ENCODE data around the gene RBM22. TPM values are rescaled to one million over a fixed set of nuclear protein-coding genes. Genes with fewer than 3 reads are reported as not detected.

RBM22 gene
- total RNA-seq, 1 donor from 2014 or later, result 39.3 TPM

DNA sequence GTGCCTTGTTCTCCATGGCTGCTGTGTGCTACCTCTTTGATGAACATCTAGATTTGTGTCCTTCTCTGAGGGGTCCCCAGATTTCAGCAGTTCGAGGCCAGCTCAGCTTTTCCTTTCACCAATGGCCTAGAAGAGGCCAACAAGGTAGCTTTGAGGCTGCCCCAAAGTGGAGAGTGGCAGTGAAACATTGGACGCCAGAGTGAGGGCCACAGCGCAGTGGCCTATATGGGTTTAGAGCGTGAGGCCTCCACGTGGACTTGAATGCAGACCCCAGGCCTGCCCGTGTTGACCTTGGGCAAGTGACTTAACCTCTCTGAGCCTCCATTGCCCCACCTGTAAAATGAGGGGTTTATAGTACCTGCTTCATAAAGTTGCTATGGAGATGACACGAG lies 28.0 kb downstream of the RBM22 start:
- no peak overlapping the region for H3K27ac Mint-ChIP-seq (ENCODE audit: unreplicated experiment)
- TF ChIP-seq, protein P1, sequence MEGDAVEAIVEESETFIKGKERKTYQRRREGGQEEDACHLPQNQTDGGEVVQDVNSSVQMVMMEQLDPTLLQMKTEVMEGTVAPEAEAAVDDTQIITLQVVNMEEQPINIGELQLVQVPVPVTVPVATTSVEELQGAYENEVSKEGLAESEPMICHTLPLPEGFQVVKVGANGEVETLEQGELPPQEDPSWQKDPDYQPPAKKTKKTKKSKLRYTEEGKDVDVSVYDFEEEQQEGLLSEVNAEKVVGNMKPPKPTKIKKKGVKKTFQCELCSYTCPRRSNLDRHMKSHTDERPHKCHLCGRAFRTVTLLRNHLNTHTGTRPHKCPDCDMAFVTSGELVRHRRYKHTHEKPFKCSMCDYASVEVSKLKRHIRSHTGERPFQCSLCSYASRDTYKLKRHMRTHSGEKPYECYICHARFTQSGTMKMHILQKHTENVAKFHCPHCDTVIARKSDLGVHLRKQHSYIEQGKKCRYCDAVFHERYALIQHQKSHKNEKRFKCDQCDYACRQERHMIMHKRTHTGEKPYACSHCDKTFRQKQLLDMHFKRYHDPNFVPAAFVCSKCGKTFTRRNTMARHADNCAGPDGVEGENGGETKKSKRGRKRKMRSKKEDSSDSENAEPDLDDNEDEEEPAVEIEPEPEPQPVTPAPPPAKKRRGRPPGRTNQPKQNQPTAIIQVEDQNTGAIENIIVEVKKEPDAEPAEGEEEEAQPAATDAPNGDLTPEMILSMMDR (IDR thresholded peaks at IDR 0.05; ENCODE audit: partially characterized antibody, unreplicated experiment), result no peak
- H3K9me3 Mint-ChIP-seq (ENCODE audit: unreplicated experiment), result no peaks in the 10 kb centered on the region
- no peaks in the 10 kb centered on the region for H3K36me3 Mint-ChIP-seq (ENCODE audit: unreplicated experiment)
- peaks cover 1% of the 10 kb centered on the region for H3K4me1 Mint-ChIP-seq (ENCODE audit: low read depth, unreplicated experiment)
- H3K27me3 Mint-ChIP-seq (ENCODE audit: unreplicated experiment), result peaks cover 2% of the 10 kb centered on the region
- no peak for DNase-seq
- no peak overlapping the region for H3K4me3 Mint-ChIP-seq (ENCODE audit: unreplicated experiment)

- Mint-ChIP-seq H3K4me3 (ENCODE audit: unreplicated experiment) (peak overlapping the region; percentile 81), H3K9me3 (ENCODE audit: unreplicated experiment) (no peaks in the 10 kb centered on the region), H3K27ac (ENCODE audit: unreplicated experiment) (no peak overlapping the region), H3K27me3 (ENCODE audit: unreplicated experiment) (peaks cover 2% of the 10 kb centered on the region), H3K36me3 (ENCODE audit: unreplicated experiment) (no peaks in the 10 kb centered on the region), H3K4me1 (ENCODE audit: low read depth, unreplicated experiment) (peaks cover 1% of the 10 kb centered on the region)
- DNase-seq, result no peak
- TF ChIP-seq, protein P1 (IDR thresholded peaks at IDR 0.05; ENCODE audit: partially characterized antibody, unreplicated experiment), result no peak
Measured at GRCh38 chr5:150672237-150672883, 28.5 kb downstream of the RBM22 start.

- Mint-ChIP-seq H3K27me3 (ENCODE audit: unreplicated experiment) (peaks cover 2% of the 10 kb centered on the region), H3K27ac (ENCODE audit: unreplicated experiment) (no peak overlapping the region), H3K4me3 (ENCODE audit: unreplicated experiment) (peak overlapping the region; percentile 81), H3K36me3 (ENCODE audit: unreplicated experiment) (no peaks in the 10 kb centered on the region), H3K4me1 (ENCODE audit: low read depth, unreplicated experiment) (peaks cover 1% of the 10 kb centered on the region), H3K9me3 (ENCODE audit: unreplicated experiment) (no peaks in the 10 kb centered on the region)
- TF ChIP-seq, protein P1 (IDR thresholded peaks at IDR 0.05; ENCODE audit: partially characterized antibody, unreplicated experiment), result no peak
- DNase-seq, result peak; percentile 43
Measured at GRCh38 chr5:150671509-150672236, 29.2 kb downstream of the RBM22 start.

DNA sequence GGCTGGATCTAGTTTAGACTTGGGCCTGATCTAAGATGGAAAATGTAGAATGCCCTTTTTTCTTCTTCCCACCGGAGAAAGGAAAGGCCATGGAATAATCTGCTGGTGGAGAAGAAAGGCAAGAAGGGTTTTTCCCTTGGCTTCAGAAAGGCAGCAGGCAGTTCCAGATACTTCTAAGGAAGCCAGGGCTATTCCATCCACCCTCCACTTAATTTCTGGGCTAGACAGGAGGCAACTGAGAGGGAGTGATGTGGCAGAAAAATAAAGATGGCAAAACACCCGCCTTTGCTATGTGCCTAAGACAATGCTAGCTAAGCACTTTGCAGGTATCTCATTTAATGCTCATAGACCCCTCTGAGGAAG lies 29.9 kb downstream of the RBM22 start:
- H3K4me1 Mint-ChIP-seq (ENCODE audit: low read depth, unreplicated experiment), result peaks cover 1% of the 10 kb centered on the region
- peaks cover 2% of the 10 kb centered on the region for H3K27me3 Mint-ChIP-seq (ENCODE audit: unreplicated experiment)
- no peaks in the 10 kb centered on the region for H3K9me3 Mint-ChIP-seq (ENCODE audit: unreplicated experiment)
- H3K36me3 Mint-ChIP-seq (ENCODE audit: unreplicated experiment), result no peaks in the 10 kb centered on the region
- no peak overlapping the region for H3K27ac Mint-ChIP-seq (ENCODE audit: unreplicated experiment)
- TF ChIP-seq, protein P1 (IDR thresholded peaks at IDR 0.05; ENCODE audit: partially characterized antibody, unreplicated experiment), result no peak
- no peak for DNase-seq
- H3K4me3 Mint-ChIP-seq (ENCODE audit: unreplicated experiment), result peak overlapping the region; percentile 74
